ENCODE results near the gene CCP110. TPM values are rescaled to one million over a fixed set of nuclear protein-coding genes. Genes with fewer than 3 reads are reported as not detected.
"Not testable (repeated sequence)": the region's sequence is repeated elsewhere in the genome, so short reads cannot be mapped to it uniquely, and the experiment has no call there.

Gene CCP110
- polyA plus RNA-seq, 1 donor = 19.3 TPM

GRCh38 chr16:19523184-19523558 lies 571 bp upstream of the CCP110 start:
- Histone ChIP-seq H3K27ac (ENCODE audit: low read length) (no peak overlapping the region), H3K27me3 (ENCODE audit: control insufficient read depth, insufficient read depth, low read length) (no peaks in the 10 kb centered on the region), H3K4me1 (ENCODE audit: control insufficient read depth, insufficient read depth, low read length) (peaks cover 25% of the 10 kb centered on the region), H3K4me3 (ENCODE audit: low read length) (no peak overlapping the region), H3K36me3 (ENCODE audit: control insufficient read depth, insufficient read depth, low read length) (peaks cover 7% of the 10 kb centered on the region), H3K9me3 (ENCODE audit: control insufficient read depth, low read depth, low read length) (no peaks in the 10 kb centered on the region)
- WGBS (ENCODE audit: insufficient coverage, low lambda C conversion rate) = 90% methylated on average over 2 of the region's 18 CpGs
- no peak for DNase-seq

- Histone ChIP-seq H3K27me3 (ENCODE audit: control insufficient read depth, insufficient read depth, low read length) (no peaks in the 10 kb centered on the region), H3K27ac (ENCODE audit: low read length) (peak overlapping the region; percentile 48), H3K36me3 (ENCODE audit: control insufficient read depth, insufficient read depth, low read length) (peaks cover 9% of the 10 kb centered on the region), H3K4me1 (ENCODE audit: control insufficient read depth, insufficient read depth, low read length) (peaks cover 20% of the 10 kb centered on the region), H3K4me3 (ENCODE audit: low read length) (peak overlapping the region; percentile 90), H3K9me3 (ENCODE audit: control insufficient read depth, low read depth, low read length) (no peaks in the 10 kb centered on the region)
- no peak for DNase-seq
- no CpG with 5 or more reads among the region's 11 CpGs for WGBS (ENCODE audit: insufficient coverage, low lambda C conversion rate)
Measured at GRCh38 chr16:19524356-19524615, 544 bp downstream of the CCP110 start.

- 0% methylated on average over 3 of the region's 19 CpGs for WGBS (ENCODE audit: insufficient coverage, low lambda C conversion rate)
Measured at GRCh38 chr16:19524616-19525384, 1.1 kb downstream of the CCP110 start.

GRCh38 chr16:19525385-19525723 lies 1.6 kb downstream of the CCP110 start:
- peaks cover 14% of the 10 kb centered on the region for H3K4me1 ChIP-seq (ENCODE audit: control insufficient read depth, insufficient read depth, low read length)
- H3K36me3 ChIP-seq (ENCODE audit: control insufficient read depth, insufficient read depth, low read length) = peaks cover 10% of the 10 kb centered on the region
- no peak overlapping the region for H3K27ac ChIP-seq (ENCODE audit: low read length)
- no peak overlapping the region for H3K4me3 ChIP-seq (ENCODE audit: low read length)
- H3K9me3 ChIP-seq (ENCODE audit: control insufficient read depth, low read depth, low read length) = no peaks in the 10 kb centered on the region
- 100% methylated on average over 1 of the region's 2 CpGs for WGBS (ENCODE audit: insufficient coverage, low lambda C conversion rate)
- no peak for DNase-seq
- no peaks in the 10 kb centered on the region for H3K27me3 ChIP-seq (ENCODE audit: control insufficient read depth, insufficient read depth, low read length)

More at GRCh38 chr16:19524616-19525384, 1.1 kb downstream of the CCP110 start:
- Histone ChIP-seq H3K36me3 (ENCODE audit: control insufficient read depth, insufficient read depth, low read length) (peaks cover 7% of the 10 kb centered on the region), H3K9me3 (ENCODE audit: control insufficient read depth, low read depth, low read length) (no peaks in the 10 kb centered on the region), H3K4me1 (ENCODE audit: control insufficient read depth, insufficient read depth, low read length) (peaks cover 18% of the 10 kb centered on the region), H3K27ac (ENCODE audit: low read length) (peak overlapping the region; percentile 48), H3K27me3 (ENCODE audit: control insufficient read depth, insufficient read depth, low read length) (no peaks in the 10 kb centered on the region), H3K4me3 (ENCODE audit: low read length) (peak overlapping the region; percentile 90)
- peak in 1 of 2 donors; percentile 64 for DNase-seq

GRCh38 chr16:19527161-19527560 lies 3.4 kb downstream of the CCP110 start:
- Histone ChIP-seq H3K9me3 (ENCODE audit: control insufficient read depth, low read depth, low read length) (no peaks in the 10 kb centered on the region), H3K27me3 (ENCODE audit: control insufficient read depth, insufficient read depth, low read length) (no peaks in the 10 kb centered on the region), H3K36me3 (ENCODE audit: control insufficient read depth, insufficient read depth, low read length) (peaks cover 10% of the 10 kb centered on the region), H3K4me1 (ENCODE audit: control insufficient read depth, insufficient read depth, low read length) (peaks cover 9% of the 10 kb centered on the region), H3K4me3 (ENCODE audit: low read length) (no peak overlapping the region), H3K27ac (ENCODE audit: low read length) (no peak overlapping the region)
- no CpG with 5 or more reads among the region's 1 CpG for WGBS (ENCODE audit: insufficient coverage, low lambda C conversion rate)
- no peak for DNase-seq

GRCh38 chr16:19528666-19529065 lies 4.9 kb downstream of the CCP110 start:
- no peak overlapping the region for H3K4me3 ChIP-seq (ENCODE audit: low read length)
- H3K9me3 ChIP-seq (ENCODE audit: control insufficient read depth, low read depth, low read length) = no peaks in the 10 kb centered on the region
- no peak overlapping the region for H3K27ac ChIP-seq (ENCODE audit: low read length)
- H3K4me1 ChIP-seq (ENCODE audit: control insufficient read depth, insufficient read depth, low read length) = peaks cover 6% of the 10 kb centered on the region
- H3K27me3 ChIP-seq (ENCODE audit: control insufficient read depth, insufficient read depth, low read length) = no peaks in the 10 kb centered on the region
- 100% methylated on average over 2 of the region's 3 CpGs for WGBS (ENCODE audit: insufficient coverage, low lambda C conversion rate)
- H3K36me3 ChIP-seq (ENCODE audit: control insufficient read depth, insufficient read depth, low read length) = peaks cover 16% of the 10 kb centered on the region
- DNase-seq = no peak

GRCh38 chr16:19532601-19533000 lies 8.9 kb downstream of the CCP110 start:
- WGBS (ENCODE audit: insufficient coverage, low lambda C conversion rate) = no CpG with 5 or more reads among the region's 1 CpG

GRCh38 chr16:19540241-19540970 lies 16.7 kb downstream of the CCP110 start:
- WGBS (ENCODE audit: insufficient coverage, low lambda C conversion rate) = 100% methylated on average over 4 of the region's 6 CpGs
- Histone ChIP-seq H3K9me3 (ENCODE audit: control insufficient read depth, low read depth, low read length) (no peaks in the 10 kb centered on the region), H3K27me3 (ENCODE audit: control insufficient read depth, insufficient read depth, low read length) (no peaks in the 10 kb centered on the region), H3K4me3 (ENCODE audit: low read length) (no peak overlapping the region), H3K36me3 (ENCODE audit: control insufficient read depth, insufficient read depth, low read length) (peaks cover 32% of the 10 kb centered on the region), H3K27ac (ENCODE audit: low read length) (no peak overlapping the region), H3K4me1 (ENCODE audit: control insufficient read depth, insufficient read depth, low read length) (no peaks in the 10 kb centered on the region)
- no peak for DNase-seq

More at GRCh38 chr16:19532601-19533000, 8.9 kb downstream of the CCP110 start:
- Histone ChIP-seq H3K36me3 (ENCODE audit: control insufficient read depth, insufficient read depth, low read length) (peaks cover 30% of the 10 kb centered on the region), H3K4me3 (ENCODE audit: low read length) (no peak overlapping the region), H3K27me3 (ENCODE audit: control insufficient read depth, insufficient read depth, low read length) (no peaks in the 10 kb centered on the region), H3K4me1 (ENCODE audit: control insufficient read depth, insufficient read depth, low read length) (no peaks in the 10 kb centered on the region), H3K27ac (ENCODE audit: low read length) (no peak overlapping the region), H3K9me3 (ENCODE audit: control insufficient read depth, low read depth, low read length) (no peaks in the 10 kb centered on the region)
- DNase-seq = no peak

- Histone ChIP-seq H3K4me3 (ENCODE audit: low read length) (no peak overlapping the region), H3K4me1 (ENCODE audit: control insufficient read depth, insufficient read depth, low read length) (no peaks in the 10 kb centered on the region), H3K9me3 (ENCODE audit: control insufficient read depth, low read depth, low read length) (no peaks in the 10 kb centered on the region), H3K27ac (ENCODE audit: low read length) (no peak overlapping the region), H3K27me3 (ENCODE audit: control insufficient read depth, insufficient read depth, low read length) (no peaks in the 10 kb centered on the region), H3K36me3 (ENCODE audit: control insufficient read depth, insufficient read depth, low read length) (peaks cover 20% of the 10 kb centered on the region)
- no CpG with 5 or more reads among the region's 3 CpGs for WGBS (ENCODE audit: insufficient coverage, low lambda C conversion rate)
- peak in 1 of 2 donors; percentile 71 for DNase-seq
Measured at GRCh38 chr16:19542138-19542821, 18.5 kb downstream of the CCP110 start.

GRCh38 chr16:19543278-19543996 lies 19.7 kb downstream of the CCP110 start:
- not testable (repeated sequence) for H3K4me1 ChIP-seq (ENCODE audit: control insufficient read depth, insufficient read depth, low read length); H3K27ac ChIP-seq (ENCODE audit: low read length); H3K27me3 ChIP-seq (ENCODE audit: control insufficient read depth, insufficient read depth, low read length); H3K4me3 ChIP-seq (ENCODE audit: low read length); DNase-seq; H3K9me3 ChIP-seq (ENCODE audit: control insufficient read depth, low read depth, low read length)
- WGBS (ENCODE audit: insufficient coverage, low lambda C conversion rate) = 94% methylated on average over 3 of the region's 10 CpGs
- peaks cover 23% of the 10 kb centered on the region for H3K36me3 ChIP-seq (ENCODE audit: control insufficient read depth, insufficient read depth, low read length)
